ENCODE results near the gene CGB5.
"Not testable (repeated sequence)": the region's sequence is repeated elsewhere in the genome, so short reads cannot be mapped to it uniquely, and the experiment has no call there.

- not testable (repeated sequence) for TF ChIP-seq POLR2AphosphoS5 (IDR thresholded peaks at IDR 0.05; ENCODE audit: low read depth); CTCF (IDR thresholded peaks at IDR 0.05; ENCODE audit: insufficient read depth, low read length)
Measured at GRCh38 chr19:49074869-49075268, 31.2 kb downstream of the CGB5 start.
